Measurements from ENCODE around the gene STXBP1. TPM values are rescaled to one million over a fixed set of nuclear protein-coding genes. Genes with fewer than 3 reads are reported as not detected.

STXBP1 gene
- total RNA-seq, 4 donors from 2014 or later: 17.2 to 34.0 (median 19.8) TPM

- Histone ChIP-seq H3K4me3 (no peak overlapping the region), H3K27ac (replicated peaks in 1 of 4) (no peak overlapping the region), H3K9me3 (no peaks in the 10 kb centered on the region), H3K27me3 (no peaks in the 10 kb centered on the region), H3K4me1 (peaks cover 59 to 80% (median 76%) of the 10 kb centered on the region in 4 donors), H3K36me3 (peaks cover 0 to 16% (median 12%) of the 10 kb centered on the region in 4 donors)
- WGBS: 91% methylated on average over 11 of the region's 11 CpGs
- DNase-seq (ENCODE audit: extremely low spot score): no peak
- intact Hi-C loops (cut with DNase I): no loop called here
- TF ChIP-seq EP300 (IDR thresholded peaks at IDR 0.05) (no peak), POLR2AphosphoS5 (IDR thresholded peaks at IDR 0.05) (no peak), CTCF (IDR thresholded peaks at IDR 0.05) (no peak), POLR2A (IDR thresholded peaks at IDR 0.05; ENCODE audit: low read depth) (no peak)
These were observed 46.8 kb upstream of the STXBP1 start for GRCh38 chr9:127565231-127565630.

DNA sequence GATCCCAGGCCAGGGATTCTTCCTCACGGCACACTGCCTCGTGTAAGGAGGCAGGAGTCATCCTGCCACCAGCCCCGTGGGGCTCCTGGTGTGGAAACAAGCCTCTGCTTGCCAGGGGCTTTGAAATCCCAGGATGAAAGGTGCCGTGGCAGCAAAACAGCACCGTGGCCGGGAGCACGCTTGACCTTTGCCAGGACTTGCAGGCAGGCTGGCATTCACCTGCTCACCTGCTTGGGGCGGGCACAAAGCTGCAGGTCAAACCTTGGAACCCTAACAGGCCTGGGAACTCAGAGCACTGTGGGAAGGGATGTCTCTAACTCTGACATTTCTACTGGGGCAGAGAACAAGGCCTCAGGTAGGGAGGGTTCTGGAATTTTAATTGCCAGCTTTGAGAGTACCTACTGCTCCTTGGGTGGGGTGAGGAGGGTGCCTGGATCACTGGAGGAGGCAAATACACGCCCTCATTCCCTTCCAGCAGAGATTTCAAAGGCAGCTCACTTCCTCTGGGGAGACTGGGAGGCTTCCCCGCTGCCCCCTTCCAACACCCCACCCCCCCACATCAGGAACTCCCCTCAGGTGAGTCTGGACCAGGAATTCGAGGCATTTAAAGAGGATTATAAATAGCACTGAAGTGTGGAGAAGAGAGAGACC is 45.6 kb upstream of the STXBP1 start:
- intact Hi-C loops (cut with DNase I): no loop called here
- peaks cover 0 to 7% (median 2%) of the 10 kb centered on the region in 4 donors for H3K36me3 ChIP-seq
- DNase-seq (ENCODE audit: extremely low spot score): no peak
- 0% methylated on average over 1 of the region's 11 CpGs for WGBS
- H3K4me3 ChIP-seq: peak overlapping the region; percentile 77 to 97 (median 92)
- H3K27me3 ChIP-seq: no peaks in the 10 kb centered on the region
- no peaks in the 10 kb centered on the region for H3K9me3 ChIP-seq
- peaks cover 48 to 78% (median 74%) of the 10 kb centered on the region in 4 donors for H3K4me1 ChIP-seq
- TF ChIP-seq CTCF (IDR thresholded peaks at IDR 0.05) (no peak), EP300 (IDR thresholded peaks at IDR 0.05) (no peak), POLR2A (IDR thresholded peaks at IDR 0.05; ENCODE audit: low read depth) (no peak), POLR2AphosphoS5 (IDR thresholded peaks at IDR 0.05) (no peak)
- peak overlapping the region; percentile 88 to 94 (median 92) for H3K27ac ChIP-seq (replicated peaks in 1 of 4)

- Histone ChIP-seq H3K4me1 (peaks cover 41 to 71% (median 67%) of the 10 kb centered on the region in 4 donors), H3K4me3 (peak overlapping the region; percentile 77 to 97 (median 92)), H3K9me3 (no peaks in the 10 kb centered on the region), H3K36me3 (peaks cover 0 to 7% (median 2%) of the 10 kb centered on the region in 4 donors), H3K27me3 (no peaks in the 10 kb centered on the region), H3K27ac (replicated peaks in 1 of 4) (peak overlapping the region; percentile 88 to 94 (median 92))
- TF ChIP-seq CTCF (IDR thresholded peaks at IDR 0.05) (no peak), POLR2A (IDR thresholded peaks at IDR 0.05; ENCODE audit: low read depth) (no peak), POLR2AphosphoS5 (IDR thresholded peaks at IDR 0.05) (peak; percentile 38 to 50), EP300 (IDR thresholded peaks at IDR 0.05) (no peak)
- intact Hi-C loops (cut with DNase I): no loop called here
- no peak for DNase-seq (ENCODE audit: extremely low spot score)
- 9% methylated on average over 13 of the region's 16 CpGs for whole genome bisulfite sequencing
These were observed 44.9 kb upstream of the STXBP1 start for GRCh38 chr9:127567035-127567729.

DNA sequence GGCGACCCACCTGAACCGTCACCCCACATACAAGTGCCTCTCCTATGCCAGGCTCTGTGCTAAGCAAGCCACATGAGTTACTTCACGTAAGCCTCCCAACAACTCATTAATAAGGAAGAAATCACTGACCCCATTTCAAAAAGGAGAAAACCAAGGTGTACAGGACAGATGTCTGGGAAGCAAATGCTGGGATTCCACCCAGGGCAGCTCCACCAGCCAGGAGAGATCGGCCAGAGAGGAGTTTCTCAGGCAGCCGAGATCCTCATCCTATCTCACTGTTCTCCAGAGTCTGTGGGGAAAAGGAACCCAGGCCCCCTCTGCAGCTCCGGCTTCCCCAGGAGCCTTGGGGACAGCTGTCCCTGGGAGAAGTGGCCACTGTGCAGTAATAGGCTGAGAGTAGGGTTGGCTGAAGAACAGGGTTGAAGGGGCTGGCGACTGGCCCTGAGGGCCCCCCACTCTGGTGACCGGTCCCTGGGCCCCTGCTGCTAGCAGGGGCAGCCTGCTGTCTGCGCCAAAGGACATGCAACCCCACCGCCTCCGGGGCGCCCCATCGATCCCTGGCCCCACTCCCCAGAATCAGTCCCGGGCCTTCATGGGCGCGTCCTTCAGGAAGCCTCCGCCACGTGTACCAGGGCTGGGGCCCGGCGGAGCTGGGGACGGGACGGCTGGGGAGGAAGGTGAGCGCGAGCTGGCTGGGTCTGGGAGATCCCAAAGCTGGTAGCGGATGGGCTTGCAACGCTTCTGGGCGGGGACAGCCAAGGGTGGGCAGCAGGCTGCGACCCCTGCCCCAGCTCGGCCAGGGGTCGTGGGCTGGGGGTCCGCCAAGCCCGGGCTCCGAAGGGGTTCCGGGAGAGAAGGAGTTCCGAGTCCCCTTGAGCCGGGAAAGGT is 44.1 kb upstream of the STXBP1 start:
- Histone ChIP-seq H3K36me3 (peaks cover 0 to 7% (median 2%) of the 10 kb centered on the region in 4 donors), H3K4me1 (peaks cover 35 to 71% (median 64%) of the 10 kb centered on the region in 4 donors), H3K9me3 (no peaks in the 10 kb centered on the region), H3K4me3 (peak overlapping the region; percentile 77 to 97 (median 92)), H3K27ac (replicated peaks in 1 of 4) (peak overlapping the region; percentile 88 to 94 (median 92)), H3K27me3 (no peaks in the 10 kb centered on the region)
- WGBS: 11% methylated on average over 7 of the region's 36 CpGs
- intact Hi-C loops (cut with DNase I): no loop called here
- no peak for TF ChIP-seq CTCF (IDR thresholded peaks at IDR 0.05)
- no peak for TF ChIP-seq POLR2A (IDR thresholded peaks at IDR 0.05; ENCODE audit: low read depth)
- no peak for TF ChIP-seq POLR2AphosphoS5 (IDR thresholded peaks at IDR 0.05)
- TF ChIP-seq EP300 (IDR thresholded peaks at IDR 0.05): no peak
- no peak for DNase-seq (ENCODE audit: extremely low spot score)
